ENCODE data around the gene SLC35D3.
"Not testable (repeated sequence)": the region's sequence is repeated elsewhere in the genome, so short reads cannot be mapped to it uniquely, and the experiment has no call there.

The SLC35D3 gene

GRCh38 chr6:136969930-136970329 is 47.8 kb downstream of the SLC35D3 start:
- TF ChIP-seq CTCF (IDR thresholded peaks at IDR 0.05; ENCODE audit: control insufficient read depth, insufficient read depth, low read depth, low read length, missing control alignments) = no peak
- H3K4me3 ChIP-seq (ENCODE audit: control insufficient read depth, low read depth, low read length) = no peak overlapping the region
- DNase-seq (ENCODE audit: low read depth) = no peak

- TF ChIP-seq CTCF (IDR thresholded peaks at IDR 0.05; ENCODE audit: control insufficient read depth, insufficient read depth, low read depth, low read length, missing control alignments) = no peak
- DNase-seq (ENCODE audit: low read depth) = no peak
Measured at GRCh38 chr6:136971609-136972008, 49.5 kb downstream of the SLC35D3 start.

GRCh38 chr6:136973781-136974180 is 51.7 kb downstream of the SLC35D3 start:
- not testable (repeated sequence) for DNase-seq (ENCODE audit: low read depth); H3K4me3 ChIP-seq (ENCODE audit: control insufficient read depth, low read depth, low read length)

More at GRCh38 chr6:136971609-136972008, 49.5 kb downstream of the SLC35D3 start:
- H3K4me3 ChIP-seq (ENCODE audit: control insufficient read depth, low read depth, low read length) = no peak overlapping the region
